Mammary epithelial cell (primary cell): ENCODE results near the gene MLST8.

Experiments used
- CTCF ChIP-seq, 2 donors: IDR thresholded peaks in 1 of 2; conservative IDR thresholded peaks in 1 of 2; 2 replicates each; pipeline ENCODE4 v1.5.1; 2011 to 2012; ENCODE audit warnings: inconsistent platforms in 2 of 2, low read length in 2 of 2, mild to moderate bottlenecking in 2 of 2, control low read depth in 1 of 2, low read depth in 1 of 2; ENCODE audit not compliant: insufficient read depth in 1 of 2; ENCODE audit errors: extremely low read depth in 1 of 2
- EZH2 ChIP-seq: IDR thresholded peaks from 2 replicates; pipeline ENCODE4 v1.6.1; 2012; ENCODE audit warnings: low read length, inconsistent platforms, borderline replicate concordance

GRCh38 chr16:2166263-2167067, 38.8 kb upstream of the MLST8 start:
- TF ChIP-seq CTCF (conservative IDR thresholded peaks at IDR 0.05 in 1 of 2, IDR thresholded peaks at IDR 0.05 in 1 of 2; ENCODE audit: extremely low read depth in 1 of 2, insufficient read depth in 1 of 2, low read depth in 1 of 2, low read length in 2 of 2) = no peak
- TF ChIP-seq EZH2 = no peak
